Calu3 (cell line): ENCODE results near the gene PACRG. TPM values are rescaled to one million over a fixed set of nuclear protein-coding genes. Genes with fewer than 3 reads are reported as not detected.

Experiments used
- BruUV-seq: library from RNA; stranded (reverse); fragments of 400-500 nt; replicated peaks from 2 replicates; lab custom pipeline; 2021; lab: Mats Ljungman, UMichigan
- CTCF ChIA-PET: fragments of 300-600 bp; sonication (Branson Sonifier 250); formaldehyde crosslinking; loops from one replicate; lab custom pipeline; 2022; ENCODE audit warnings: antibody characterized with exemption; lab: Charles Lee
- DNase-seq: peaks from one replicate; pipeline ENCODE4 v3.0.0; 2022
- H3K27ac Mint-ChIP-seq: one replicate; pipeline ENCODE4 v1.8.0; 2022; ENCODE audit warnings: mixed read lengths; ENCODE audit not compliant: unreplicated experiment
- H3K27me3 Mint-ChIP-seq: one replicate; pipeline ENCODE4 v1.8.0; 2022; ENCODE audit warnings: mixed read lengths; ENCODE audit not compliant: unreplicated experiment
- H3K36me3 Mint-ChIP-seq: one replicate; pipeline ENCODE4 v1.8.0; 2022; ENCODE audit warnings: mild to moderate bottlenecking, moderate library complexity, mixed read lengths; ENCODE audit not compliant: insufficient read depth, unreplicated experiment
- H3K4me1 Mint-ChIP-seq: one replicate; pipeline ENCODE4 v1.8.0; 2022; ENCODE audit warnings: mild to moderate bottlenecking, low read depth, mixed read lengths; ENCODE audit not compliant: unreplicated experiment
- H3K4me3 Mint-ChIP-seq: one replicate; pipeline ENCODE4 v1.8.0; 2022; ENCODE audit warnings: mild to moderate bottlenecking, low read depth, moderate library complexity, mixed read lengths; ENCODE audit not compliant: unreplicated experiment
- H3K9me3 Mint-ChIP-seq: one replicate; pipeline ENCODE4 v1.8.0; 2022; ENCODE audit warnings: low read depth, mixed read lengths; ENCODE audit not compliant: unreplicated experiment
- intact Hi-C: fragments of 100-400 bp; cut with micrococcal nuclease; formaldehyde crosslinking; loops from one replicate; pipeline ENCODE4 v1.10.0; 2022; ENCODE audit not compliant: unreplicated experiment
- total RNA-seq: library from RNA; stranded (reverse); gene quantifications from 2 replicates; pipeline ENCODE4 v1.2.3, GENCODE V29; 2022
- TF ChIP-seq, protein P1 (sequence below): fragments of 200-600 bp; IDR thresholded peaks from one replicate; pipeline ENCODE4 v1.8.0; 2022; ENCODE audit warnings: antibody characterized with exemption; ENCODE audit not compliant: unreplicated experiment

Gene PACRG
- total RNA-seq, 1 experiment from 2014 or later: 1.5 TPM

DNA sequence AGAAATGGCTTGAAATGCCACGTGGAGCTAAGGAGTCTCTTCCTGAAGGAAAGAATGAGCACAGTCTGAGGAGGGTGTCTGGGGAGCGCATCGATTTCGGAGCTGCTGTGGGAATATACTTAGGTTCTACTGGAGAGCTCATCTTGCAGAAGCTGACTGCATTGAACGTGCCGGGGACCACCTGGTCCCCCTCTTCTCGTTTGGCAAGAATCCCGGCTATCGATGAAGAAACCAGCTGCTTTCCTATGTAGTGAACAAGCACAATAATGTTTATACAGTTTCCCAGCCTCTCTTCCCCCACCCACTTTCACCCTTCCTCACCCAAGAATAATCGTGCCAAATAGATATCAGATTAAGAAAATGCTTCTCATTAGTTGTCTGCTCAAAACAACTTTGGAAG lies 242.5 kb downstream of the PACRG start:
- H3K4me3 Mint-ChIP-seq: no peak overlapping the region
- H3K4me1 Mint-ChIP-seq: no peaks in the 10 kb centered on the region
- H3K9me3 Mint-ChIP-seq: peaks cover 2% of the 10 kb centered on the region
- TF ChIP-seq, protein P1, sequence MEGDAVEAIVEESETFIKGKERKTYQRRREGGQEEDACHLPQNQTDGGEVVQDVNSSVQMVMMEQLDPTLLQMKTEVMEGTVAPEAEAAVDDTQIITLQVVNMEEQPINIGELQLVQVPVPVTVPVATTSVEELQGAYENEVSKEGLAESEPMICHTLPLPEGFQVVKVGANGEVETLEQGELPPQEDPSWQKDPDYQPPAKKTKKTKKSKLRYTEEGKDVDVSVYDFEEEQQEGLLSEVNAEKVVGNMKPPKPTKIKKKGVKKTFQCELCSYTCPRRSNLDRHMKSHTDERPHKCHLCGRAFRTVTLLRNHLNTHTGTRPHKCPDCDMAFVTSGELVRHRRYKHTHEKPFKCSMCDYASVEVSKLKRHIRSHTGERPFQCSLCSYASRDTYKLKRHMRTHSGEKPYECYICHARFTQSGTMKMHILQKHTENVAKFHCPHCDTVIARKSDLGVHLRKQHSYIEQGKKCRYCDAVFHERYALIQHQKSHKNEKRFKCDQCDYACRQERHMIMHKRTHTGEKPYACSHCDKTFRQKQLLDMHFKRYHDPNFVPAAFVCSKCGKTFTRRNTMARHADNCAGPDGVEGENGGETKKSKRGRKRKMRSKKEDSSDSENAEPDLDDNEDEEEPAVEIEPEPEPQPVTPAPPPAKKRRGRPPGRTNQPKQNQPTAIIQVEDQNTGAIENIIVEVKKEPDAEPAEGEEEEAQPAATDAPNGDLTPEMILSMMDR: no peak
- no TSS peak for BruUV-seq
- no peak overlapping the region for H3K27ac Mint-ChIP-seq
- intact Hi-C loops: no loop called here
- CTCF ChIA-PET: no interaction called here
- DNase-seq: no peak
- H3K36me3 Mint-ChIP-seq: no peaks in the 10 kb centered on the region
- H3K27me3 Mint-ChIP-seq: no peaks in the 10 kb centered on the region

DNA sequence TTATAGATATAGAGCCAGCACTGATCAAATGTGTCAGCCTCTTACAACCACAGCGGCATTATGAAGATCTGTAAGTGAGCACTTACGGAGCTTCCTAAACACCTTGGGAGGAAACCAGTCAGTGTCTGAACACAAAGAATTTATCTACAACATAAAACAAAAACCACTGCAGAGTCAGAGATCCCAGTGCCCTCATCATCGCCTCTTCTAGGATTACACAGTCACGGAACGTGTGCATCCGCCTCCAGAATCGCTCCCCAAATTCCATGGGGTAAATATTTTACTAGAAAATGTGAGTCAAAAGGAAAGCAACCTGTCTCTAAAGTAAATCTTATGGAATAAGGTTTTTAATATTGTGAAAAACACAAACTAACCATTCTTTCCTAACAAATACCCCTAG lies 243.6 kb downstream of the PACRG start:
- Mint-ChIP-seq H3K27ac (no peak overlapping the region), H3K27me3 (no peaks in the 10 kb centered on the region), H3K4me1 (peaks cover 7% of the 10 kb centered on the region), H3K36me3 (no peaks in the 10 kb centered on the region), H3K4me3 (no peak overlapping the region), H3K9me3 (peaks cover 2% of the 10 kb centered on the region)
- no TSS peak for BruUV-seq
- DNase-seq: no peak
- intact Hi-C loops: no loop called here
- TF ChIP-seq, protein P1: no peak
- CTCF ChIA-PET: no interaction called here

DNA sequence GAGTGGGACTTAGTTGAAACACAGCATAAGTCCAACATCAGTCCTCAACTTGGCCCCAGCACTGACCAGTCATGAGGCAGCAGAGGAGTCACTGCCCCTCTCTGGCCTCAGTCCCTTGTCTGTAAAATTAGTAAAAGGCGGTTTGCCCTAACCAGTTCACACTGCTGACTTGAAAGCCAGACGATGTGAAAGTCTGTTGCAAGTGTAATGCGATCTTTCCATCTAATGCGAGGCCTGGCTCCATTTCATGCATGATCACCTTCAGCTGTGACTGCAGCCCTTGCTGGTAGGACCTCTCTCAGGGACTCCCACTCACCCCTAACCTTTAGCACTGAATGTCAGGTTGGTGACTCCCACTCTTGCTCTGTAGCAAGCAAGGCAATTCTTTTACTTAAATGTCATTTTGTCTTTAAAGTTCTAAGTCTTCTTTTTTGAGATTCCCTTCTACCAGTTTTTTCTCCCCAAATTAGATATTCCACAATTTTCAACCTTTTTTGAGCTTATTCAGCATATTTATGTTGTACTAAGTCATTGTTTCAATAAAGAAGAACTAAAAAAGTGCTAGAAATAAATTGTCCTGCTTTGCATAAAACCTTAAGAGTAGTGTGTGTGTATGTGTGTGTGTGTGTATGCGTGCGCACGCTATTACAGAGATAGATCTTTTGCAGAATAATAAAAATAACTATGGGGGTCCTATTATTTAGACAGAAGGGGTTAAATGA lies 245.5 kb downstream of the PACRG start:
- Mint-ChIP-seq H3K4me3 (no peak overlapping the region), H3K36me3 (no peaks in the 10 kb centered on the region), H3K9me3 (peaks cover 2% of the 10 kb centered on the region), H3K27ac (no peak overlapping the region), H3K27me3 (no peaks in the 10 kb centered on the region), H3K4me1 (peaks cover 8% of the 10 kb centered on the region)
- intact Hi-C loops: no loop called here
- CTCF ChIA-PET: no interaction called here
- DNase-seq: no peak
- TF ChIP-seq, protein P1: no peak
- no TSS peak for BruUV-seq

DNA sequence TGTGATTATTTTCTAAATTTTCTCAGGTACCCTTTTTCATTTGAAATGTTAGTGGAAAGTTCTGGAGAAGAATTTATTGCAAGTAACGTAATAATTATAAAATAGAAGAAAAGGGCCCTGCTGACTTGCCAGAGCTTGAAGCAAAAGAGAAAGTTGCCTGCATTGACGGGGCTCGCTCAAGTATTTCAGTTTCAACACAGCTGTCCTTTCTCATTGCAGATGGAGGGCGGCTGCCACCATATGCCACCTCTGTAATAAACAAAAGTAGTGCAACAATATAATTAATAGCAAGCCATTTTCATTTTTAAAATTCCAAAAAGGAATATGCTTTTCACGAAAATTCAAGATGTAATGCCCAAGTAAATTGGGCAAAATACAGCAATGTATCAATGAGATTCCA lies 246.2 kb downstream of the PACRG start:
- H3K27ac Mint-ChIP-seq: no peak overlapping the region
- no TSS peak for BruUV-seq

More for the DNA sequence above, 246.2 kb downstream of the PACRG start:
- Mint-ChIP-seq H3K27me3 (no peaks in the 10 kb centered on the region), H3K4me1 (peaks cover 15% of the 10 kb centered on the region), H3K36me3 (no peaks in the 10 kb centered on the region), H3K4me3 (no peak overlapping the region), H3K9me3 (peaks cover 2% of the 10 kb centered on the region)
- CTCF ChIA-PET: no interaction called here
- TF ChIP-seq, protein P1: no peak
- intact Hi-C loops: no loop called here
- DNase-seq: no peak
